Measurements from ENCODE around the gene GBP2.
A peak's percentile ranks its signal among the peaks of the same experiment; 100 is the strongest.

GBP2 gene

GRCh38 chr1:89065079-89065868, 60.6 kb downstream of the GBP2 start, which contains the start of gene GBP1:
Gene GBP1 (minus strand): TSS chr1:89065208. CDS start chr1:89063234, 1,974 bp downstream.
- no peaks in the 10 kb centered on the region for H3K36me3 ChIP-seq (ENCODE audit: control insufficient read depth, insufficient read depth, low read length)
- TF ChIP-seq, protein P1, sequence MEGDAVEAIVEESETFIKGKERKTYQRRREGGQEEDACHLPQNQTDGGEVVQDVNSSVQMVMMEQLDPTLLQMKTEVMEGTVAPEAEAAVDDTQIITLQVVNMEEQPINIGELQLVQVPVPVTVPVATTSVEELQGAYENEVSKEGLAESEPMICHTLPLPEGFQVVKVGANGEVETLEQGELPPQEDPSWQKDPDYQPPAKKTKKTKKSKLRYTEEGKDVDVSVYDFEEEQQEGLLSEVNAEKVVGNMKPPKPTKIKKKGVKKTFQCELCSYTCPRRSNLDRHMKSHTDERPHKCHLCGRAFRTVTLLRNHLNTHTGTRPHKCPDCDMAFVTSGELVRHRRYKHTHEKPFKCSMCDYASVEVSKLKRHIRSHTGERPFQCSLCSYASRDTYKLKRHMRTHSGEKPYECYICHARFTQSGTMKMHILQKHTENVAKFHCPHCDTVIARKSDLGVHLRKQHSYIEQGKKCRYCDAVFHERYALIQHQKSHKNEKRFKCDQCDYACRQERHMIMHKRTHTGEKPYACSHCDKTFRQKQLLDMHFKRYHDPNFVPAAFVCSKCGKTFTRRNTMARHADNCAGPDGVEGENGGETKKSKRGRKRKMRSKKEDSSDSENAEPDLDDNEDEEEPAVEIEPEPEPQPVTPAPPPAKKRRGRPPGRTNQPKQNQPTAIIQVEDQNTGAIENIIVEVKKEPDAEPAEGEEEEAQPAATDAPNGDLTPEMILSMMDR (IDR thresholded peaks at IDR 0.05; ENCODE audit: insufficient read depth, low read length, poor library complexity, severe bottlenecking): no peak
- peak within 1 kb of the TSS; percentile 58 for H3K4me3 ChIP-seq (replicated peaks; ENCODE audit: low read depth, low read length)
- peak; percentile 29 for DNase-seq (ENCODE audit: extremely low read depth, insufficient read length)
- H3K27me3 ChIP-seq (replicated peaks; ENCODE audit: control insufficient read depth, insufficient read depth, low read length): no peaks in the 10 kb centered on the region

- Histone ChIP-seq H3K27me3 (replicated peaks; ENCODE audit: control insufficient read depth, insufficient read depth, low read length) (no peaks in the 10 kb centered on the region), H3K36me3 (ENCODE audit: control insufficient read depth, insufficient read depth, low read length) (no peaks in the 10 kb centered on the region), H3K4me3 (replicated peaks; ENCODE audit: low read depth, low read length) (peak overlapping the region; percentile 58)
- TF ChIP-seq, protein P1 (IDR thresholded peaks at IDR 0.05; ENCODE audit: insufficient read depth, low read length, poor library complexity, severe bottlenecking): no peak
- no peak for DNase-seq (ENCODE audit: extremely low read depth, insufficient read length)
Observed at GRCh38 chr1:89064632-89065031, 61.3 kb downstream of the GBP2 start.

- no peaks in the 10 kb centered on the region for H3K27me3 ChIP-seq (replicated peaks; ENCODE audit: control insufficient read depth, insufficient read depth, low read length)
- DNase-seq (ENCODE audit: extremely low read depth, insufficient read length): no peak
- TF ChIP-seq, protein P1 (IDR thresholded peaks at IDR 0.05; ENCODE audit: insufficient read depth, low read length, poor library complexity, severe bottlenecking): no peak
- H3K4me3 ChIP-seq (replicated peaks; ENCODE audit: low read depth, low read length): no peak overlapping the region
- no peaks in the 10 kb centered on the region for H3K36me3 ChIP-seq (ENCODE audit: control insufficient read depth, insufficient read depth, low read length)
Observed at GRCh38 chr1:89063094-89063493, 62.8 kb downstream of the GBP2 start.

DNA sequence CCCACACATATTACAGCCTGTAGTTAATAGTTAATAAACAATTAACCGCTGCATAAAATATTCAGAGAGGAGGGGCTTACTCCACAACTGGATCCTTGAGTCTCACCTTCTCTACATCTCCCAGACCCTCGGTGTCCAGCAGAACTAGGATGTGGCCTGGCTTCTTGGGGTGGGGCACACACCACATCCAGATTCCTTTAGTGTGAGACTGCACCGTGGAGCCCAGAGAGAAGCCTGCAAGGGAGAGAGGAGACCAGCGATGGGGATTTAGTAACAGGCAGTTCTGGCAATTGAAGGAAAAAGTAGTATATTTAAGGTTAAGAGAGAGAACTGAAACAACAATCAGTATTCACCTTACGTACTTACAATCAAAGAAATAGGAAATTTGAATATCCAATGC, 65.8 kb downstream of the GBP2 start:
- no peaks in the 10 kb centered on the region for H3K27me3 ChIP-seq (replicated peaks; ENCODE audit: control insufficient read depth, insufficient read depth, low read length)
- no peak for DNase-seq (ENCODE audit: extremely low read depth, insufficient read length)
- no peaks in the 10 kb centered on the region; the same call in 1 of the 2 replicates for H3K36me3 ChIP-seq (ENCODE audit: control insufficient read depth, insufficient read depth, low read length)
- H3K4me3 ChIP-seq (replicated peaks; ENCODE audit: low read depth, low read length): no peak overlapping the region
- TF ChIP-seq, protein P1 (IDR thresholded peaks at IDR 0.05; ENCODE audit: insufficient read depth, low read length, poor library complexity, severe bottlenecking): no peak
